ENCODE results near the gene LIG1. TPM values are rescaled to one million over a fixed set of nuclear protein-coding genes. Genes with fewer than 3 reads are reported as not detected.

Gene LIG1
- total and polyA plus RNA-seq, 9 of the 15 experiments (the other 6 are each of a cell fraction or from before 2014, with no cell fraction given), result 9.6 to 114 (median 71.1) TPM

- 0 out of 2 replicates have a peak, but pooled peaks have one; percentile 12 for TF ChIP-seq HINFP (tag; conservative IDR thresholded peaks at IDR 0.05; ENCODE audit: low read depth)
- TF ChIP-seq MYBL2 (IDR thresholded peaks at IDR 0.05; ENCODE audit: low read depth), result no peak
- no peak for TF ChIP-seq MYBL2 (CRISPR knock-in tag; IDR thresholded peaks at IDR 0.05; ENCODE audit: borderline replicate concordance)
- TF ChIP-seq SAFB2 (IDR thresholded peaks at IDR 0.05; ENCODE audit: borderline replicate concordance, low read depth, low read length, severe bottlenecking), result no peak
- no peak for TF ChIP-seq BRF1 (IDR thresholded peaks at IDR 0.05; ENCODE audit: borderline replicate concordance, extremely low read depth, insufficient read length)
- TF ChIP-seq POLR3G (IDR thresholded peaks at IDR 0.05; ENCODE audit: extremely low read depth, insufficient read length, insufficient replicate concordance), result no peak
- no peak for TF ChIP-seq ZNF449 (CRISPR knock-in tag; IDR thresholded peaks at IDR 0.05)
- TF ChIP-seq SRSF9 (IDR thresholded peaks at IDR 0.05; ENCODE audit: borderline replicate concordance, low read depth, low read length), result no peak
- TF ChIP-seq BCLAF1 (IDR thresholded peaks at IDR 0.05; ENCODE audit: borderline replicate concordance in 1 of 2, control insufficient read depth in 1 of 2, low read depth in 2 of 2, low read length in 1 of 2), result no peak
- no peak for TF ChIP-seq SRSF3 (IDR thresholded peaks at IDR 0.05; ENCODE audit: insufficient read depth, low read length)
- peak; percentile 55; the same call in 1 of the 2 replicates for TF ChIP-seq USF1 (CRISPR knock-in tag; IDR thresholded peaks at IDR 0.05)
- no peak for TF ChIP-seq MECOM (CRISPR knock-in tag; IDR thresholded peaks at IDR 0.05)
- TF ChIP-seq KLF6 (CRISPR knock-in tag; IDR thresholded peaks at IDR 0.05; ENCODE audit: borderline replicate concordance), result no peak
- no peak for TF ChIP-seq CBFB (CRISPR knock-in tag; IDR thresholded peaks at IDR 0.05)
- no peak for TF ChIP-seq MCM3 (IDR thresholded peaks at IDR 0.05)
- TF ChIP-seq ZNF644 (tag; IDR thresholded peaks at IDR 0.05; ENCODE audit: low read depth), result no peak
- TF ChIP-seq MCM5 (IDR thresholded peaks at IDR 0.05; ENCODE audit: low read depth), result no peak
- no peak for TF ChIP-seq CTBP1 (IDR thresholded peaks at IDR 0.05; ENCODE audit: borderline replicate concordance)
- no peak for TF ChIP-seq BACH1 (tag; IDR thresholded peaks at IDR 0.05)
- no peak for TF ChIP-seq MTA2 (IDR thresholded peaks at IDR 0.05; ENCODE audit: low read depth)
Measured at GRCh38 chr19:48203222-48203793, 33.2 kb upstream of the LIG1 start (continued).

Data from K562 (cell line).